ENCODE measurements around the gene FAM32A.
"Not testable (repeated sequence)": the region's sequence is repeated elsewhere in the genome, so short reads cannot be mapped to it uniquely, and the experiment has no call there.

The FAM32A gene

GRCh38 chr19:16175954-16176353, 9.3 kb upstream of the FAM32A start:
- ChIA-PET CTCF (no interaction called here), POLR2A (ENCODE audit: low non-redundant PET) (interaction anchor here (0.5 kb wide), 1 partner anchor 24 kb away, joined by 3 read pairs; no protein-coding TSS in a partner anchor)
- no peak for DNase-seq (ENCODE audit: low spot score)
- H3K27ac ChIP-seq = no peak overlapping the region
- no peak for TF ChIP-seq CTCF (conservative IDR thresholded peaks at IDR 0.05; ENCODE audit: low read depth)

GRCh38 chr19:16178866-16179265, 6.3 kb upstream of the FAM32A start:
- DNase-seq (ENCODE audit: low spot score); H3K27ac ChIP-seq; POLR2A ChIA-PET (ENCODE audit: low non-redundant PET); CTCF ChIA-PET: not testable (repeated sequence)

- ChIA-PET CTCF (interaction anchor here (0.6 to 2.1 kb wide), 5 partner anchors 8 to 552 kb away, joined by 3 to 6 read pairs (median 3); no protein-coding TSS in a partner anchor), POLR2A (ENCODE audit: low non-redundant PET) (no interaction called here)
- TF ChIP-seq CTCF (conservative IDR thresholded peaks at IDR 0.05; ENCODE audit: low read depth) = no peak
- peak overlapping the region; percentile 69 for H3K27ac ChIP-seq
- peak; percentile 80 for DNase-seq (ENCODE audit: low spot score)
Observed at GRCh38 chr19:16180611-16181010, 4.6 kb upstream of the FAM32A start.

GRCh38 chr19:16184665-16185122, 516 bp upstream of the FAM32A start:
- TF ChIP-seq CTCF (conservative IDR thresholded peaks at IDR 0.05; ENCODE audit: low read depth) = no peak
- POLR2A ChIA-PET (ENCODE audit: low non-redundant PET) = interaction anchor here (0.5 to 1.0 kb wide), 4 partner anchors 10 to 178 kb away, joined by 3 to 4 read pairs (median 4); partner anchors contain the start of gene AP1M1
- H3K27ac ChIP-seq = peak overlapping the region; percentile 71
- CTCF ChIA-PET = interaction anchor here (0.9 to 1.0 kb wide), 2 partner anchors 143 to 233 kb away, joined by 3 to 4 read pairs; no protein-coding TSS in a partner anchor
- no peak for DNase-seq (ENCODE audit: low spot score)

- POLR2A ChIA-PET (ENCODE audit: low non-redundant PET) = interaction anchor here (1.0 kb wide), 1 partner anchor 12 kb away, joined by 4 read pairs; the partner anchor contains the start of gene AP1M1
- peak; percentile 44 for DNase-seq (ENCODE audit: low spot score)
- TF ChIP-seq CTCF (conservative IDR thresholded peaks at IDR 0.05; ENCODE audit: low read depth) = peak; percentile 37; the same call in 1 of the 2 replicates
- H3K27ac ChIP-seq = peak overlapping the region; percentile 71
- CTCF ChIA-PET = interaction anchor here (0.6 to 1.2 kb wide), 4 partner anchors 17 to 928 kb away, joined by 3 to 4 read pairs (median 3); no protein-coding TSS in a partner anchor
Observed at GRCh38 chr19:16185768-16186123, 536 bp downstream of the FAM32A start.

- POLR2A ChIA-PET (ENCODE audit: low non-redundant PET) = interaction anchor here (0.7 to 1.8 kb wide), 2 partner anchors 9 to 308 kb away, joined by 4 to 7 read pairs; partner anchors contain the start of genes AP1M1, C19orf44 and CALR3
- DNase-seq (ENCODE audit: low spot score) = no peak
- H3K27ac ChIP-seq = no peak overlapping the region
- TF ChIP-seq CTCF (conservative IDR thresholded peaks at IDR 0.05; ENCODE audit: low read depth) = no peak
- CTCF ChIA-PET = interaction anchor here (0.6 kb wide), 1 partner anchor 163 kb away, joined by 3 read pairs; no protein-coding TSS in a partner anchor
Observed at GRCh38 chr19:16188521-16188920, 3.3 kb downstream of the FAM32A start.

GRCh38 chr19:16190198-16190597, 5.0 kb downstream of the FAM32A start:
- no peak for TF ChIP-seq CTCF (conservative IDR thresholded peaks at IDR 0.05; ENCODE audit: low read depth)
- no peak for DNase-seq (ENCODE audit: low spot score)
- POLR2A ChIA-PET (ENCODE audit: low non-redundant PET) = no interaction called here
- CTCF ChIA-PET = interaction anchor here (0.5 kb wide), 1 partner anchor 606 kb away, joined by 3 read pairs; no protein-coding TSS in a partner anchor
- peak overlapping the region; percentile 4; the same call in 1 of the 2 replicates for H3K27ac ChIP-seq

Measured in RWPE1 (cell line).